ENCODE data around the gene MAPK10. TPM values are rescaled to one million over a fixed set of nuclear protein-coding genes. Genes with fewer than 3 reads are reported as not detected.

The MAPK10 gene
- total and polyA plus RNA-seq, 10 of the 15 experiments (the other 5 are each of a cell fraction or from before 2014, with no cell fraction given), result 1.1 to 4.2 (median 2.4) TPM

DNA sequence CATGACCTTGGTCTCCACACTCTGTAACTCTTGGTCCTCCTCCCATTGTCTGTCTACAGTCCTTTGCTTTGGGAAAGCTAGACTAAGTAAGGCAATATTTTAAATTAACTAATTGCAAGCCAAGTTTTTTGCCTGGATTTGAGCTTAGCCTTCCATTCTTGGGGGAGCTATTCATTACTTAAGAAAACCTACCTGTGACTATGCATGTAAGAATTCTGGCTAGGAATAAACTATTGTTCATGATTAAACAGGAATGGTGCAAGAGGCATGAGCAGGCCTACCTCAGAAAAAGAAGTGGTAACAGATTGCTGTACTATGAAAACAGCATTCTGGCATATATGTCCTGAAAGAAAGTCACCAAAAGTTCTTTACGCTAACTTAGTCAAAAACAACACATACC lies 309.4 kb downstream of the MAPK10 start:
- in situ Hi-C loops (cut with MboI), result no loop called here
- no peak overlapping the region for H3K4me2 ChIP-seq (ENCODE audit: control insufficient read depth, insufficient read depth)
- TF ChIP-seq STAT3 (IDR thresholded peaks at IDR 0.05; ENCODE audit: low read depth, low read length) (no peak), TBL1XR1 (IDR thresholded peaks at IDR 0.05; ENCODE audit: low read depth, low read length) (no peak), NFXL1 (IDR thresholded peaks at IDR 0.05; ENCODE audit: borderline replicate concordance) (no peak), BCL11A (IDR thresholded peaks at IDR 0.05; ENCODE audit: low read depth, low read length) (no peak), EP300 (IDR thresholded peaks at IDR 0.05; ENCODE audit: borderline replicate concordance in 1 of 2, control insufficient read depth in 1 of 2, low read depth in 2 of 2, low read length in 2 of 2) (no peak), NBN (IDR thresholded peaks at IDR 0.05) (no peak), JUNB (IDR thresholded peaks at IDR 0.05) (no peak), ATF2 (IDR thresholded peaks at IDR 0.05; ENCODE audit: low read length) (no peak), ETV6 (conservative IDR thresholded peaks at IDR 0.05 in 1 of 2, IDR thresholded peaks at IDR 0.05 in 1 of 2; ENCODE audit: borderline replicate concordance in 1 of 2, low read depth in 1 of 2) (no peak), SMARCA5 (IDR thresholded peaks at IDR 0.05) (no peak), POU2F2 (IDR thresholded peaks at IDR 0.05; ENCODE audit: borderline replicate concordance, low read depth, low read length) (no peak), TAF1 (IDR thresholded peaks at IDR 0.05; ENCODE audit: borderline replicate concordance, low read depth, low read length) (no peak), ATF7 (IDR thresholded peaks at IDR 0.05; ENCODE audit: low read depth) (no peak), SMAD1 (IDR thresholded peaks at IDR 0.05; ENCODE audit: low read depth, partially characterized antibody) (no peak), SMC3 (IDR thresholded peaks at IDR 0.05; ENCODE audit: borderline replicate concordance, low read length) (no peak), SIX5 (IDR thresholded peaks at IDR 0.05; ENCODE audit: low read depth, low read length, severe bottlenecking) (no peak), CEBPB (IDR thresholded peaks at IDR 0.05; ENCODE audit: borderline replicate concordance in 1 of 2, low read depth in 2 of 2, low read length in 2 of 2) (no peak), ZNF24 (IDR thresholded peaks at IDR 0.05) (no peak), MTA3 (IDR thresholded peaks at IDR 0.05; ENCODE audit: borderline replicate concordance, low read length) (no peak)
- TF ChIP-seq, protein P1, sequence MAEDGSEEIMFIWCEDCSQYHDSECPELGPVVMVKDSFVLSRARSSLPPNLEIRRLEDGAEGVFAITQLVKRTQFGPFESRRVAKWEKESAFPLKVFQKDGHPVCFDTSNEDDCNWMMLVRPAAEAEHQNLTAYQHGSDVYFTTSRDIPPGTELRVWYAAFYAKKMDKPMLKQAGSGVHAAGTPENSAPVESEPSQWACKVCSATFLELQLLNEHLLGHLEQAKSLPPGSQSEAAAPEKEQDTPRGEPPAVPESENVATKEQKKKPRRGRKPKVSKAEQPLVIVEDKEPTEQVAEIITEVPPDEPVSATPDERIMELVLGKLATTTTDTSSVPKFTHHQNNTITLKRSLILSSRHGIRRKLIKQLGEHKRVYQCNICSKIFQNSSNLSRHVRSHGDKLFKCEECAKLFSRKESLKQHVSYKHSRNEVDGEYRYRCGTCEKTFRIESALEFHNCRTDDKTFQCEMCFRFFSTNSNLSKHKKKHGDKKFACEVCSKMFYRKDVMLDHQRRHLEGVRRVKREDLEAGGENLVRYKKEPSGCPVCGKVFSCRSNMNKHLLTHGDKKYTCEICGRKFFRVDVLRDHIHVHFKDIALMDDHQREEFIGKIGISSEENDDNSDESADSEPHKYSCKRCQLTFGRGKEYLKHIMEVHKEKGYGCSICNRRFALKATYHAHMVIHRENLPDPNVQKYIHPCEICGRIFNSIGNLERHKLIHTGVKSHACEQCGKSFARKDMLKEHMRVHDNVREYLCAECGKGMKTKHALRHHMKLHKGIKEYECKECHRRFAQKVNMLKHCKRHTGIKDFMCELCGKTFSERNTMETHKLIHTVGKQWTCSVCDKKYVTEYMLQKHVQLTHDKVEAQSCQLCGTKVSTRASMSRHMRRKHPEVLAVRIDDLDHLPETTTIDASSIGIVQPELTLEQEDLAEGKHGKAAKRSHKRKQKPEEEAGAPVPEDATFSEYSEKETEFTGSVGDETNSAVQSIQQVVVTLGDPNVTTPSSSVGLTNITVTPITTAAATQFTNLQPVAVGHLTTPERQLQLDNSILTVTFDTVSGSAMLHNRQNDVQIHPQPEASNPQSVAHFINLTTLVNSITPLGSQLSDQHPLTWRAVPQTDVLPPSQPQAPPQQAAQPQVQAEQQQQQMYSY (CRISPR knock-in tag; IDR thresholded peaks at IDR 0.05), result no peak
- H3K27me3 ChIP-seq (replicated peaks in 1 of 2; ENCODE audit: control insufficient read depth in 2 of 2, insufficient read depth in 2 of 2, low read length in 1 of 2), result no peaks in the 10 kb centered on the region; a peak in 1 of 4 replicates
- H3K9ac ChIP-seq (ENCODE audit: control insufficient read depth, insufficient read depth, low read length), result no peak overlapping the region
- H3K27ac ChIP-seq (ENCODE audit: control insufficient read depth, insufficient read depth), result no peak overlapping the region
- no peaks in the 10 kb centered on the region for H3K79me2 ChIP-seq (ENCODE audit: control insufficient read depth, insufficient read depth, low read length)
- 25% methylated on average over 1 of the region's 1 CpG for WGBS (ENCODE audit: insufficient coverage, insufficient replicate concordance, low lambda C conversion rate, missing lambda C conversion rate)
- no peaks in the 10 kb centered on the region for H3K9me3 ChIP-seq (replicated peaks; ENCODE audit: control insufficient read depth, insufficient read depth, low read length)
- H3K4me1 ChIP-seq (ENCODE audit: control insufficient read depth, insufficient read depth, low read length), result no peaks in the 10 kb centered on the region
- ChIA-PET RAD21 (ENCODE audit: unreplicated experiment) (no interaction called here), CTCF (interaction anchor here (1.1 to 3.9 kb wide), 2 partner anchors 10 to 48 kb away, joined by 3 to 16 read pairs; no protein-coding TSS in a partner anchor), SMC1A (ENCODE audit: uncharacterized antibody, unreplicated experiment) (interaction anchor here (0.7 to 1.3 kb wide), 2 partner anchors 11 to 294 kb away, joined by 3 read pairs; no protein-coding TSS in a partner anchor), POLR2A (no interaction called here)
- intact Hi-C loops (cut with micrococcal nuclease; ENCODE audit: unreplicated experiment), result no loop called here
- no peak for FAIRE-seq
- no peak for ATAC-seq
- H3K4me3 ChIP-seq, result no peak overlapping the region
- no TSS peak for BruUV-seq (replicated peaks)
- H4K20me1 ChIP-seq (ENCODE audit: control insufficient read depth, insufficient read depth), result no peaks in the 10 kb centered on the region
- no peak overlapping the region for H2AFZ ChIP-seq (ENCODE audit: control insufficient read depth, low read depth, low read length)
- no peaks in the 10 kb centered on the region for H3K36me3 ChIP-seq (ENCODE audit: control insufficient read depth in 2 of 2, insufficient read depth in 2 of 2, low read length in 1 of 2)
- no peak for DNase-seq (ENCODE audit: low read depth, low spot score)

Measured in GM12878 (cell line).